Stomach (tissue), 4 donors: Measurements from ENCODE around the gene SPTSSA.

ENCODE experiments used
- EP300 ChIP-seq: sonication (generic); formaldehyde crosslinking; IDR thresholded peaks from one replicate; pipeline ENCODE4 v1.6.1; 2017; ENCODE audit warnings: antibody characterized with exemption
- POLR2A ChIP-seq, 4 donors: fragments of 450-650 bp; IDR thresholded peaks; one replicate each; pipeline ENCODE4 v1.6.1; 2016; ENCODE audit warnings: antibody characterized with exemption in 4 of 4, control low read depth in 2 of 4, mild to moderate bottlenecking in 1 of 4, moderate library complexity in 1 of 4
- TF ChIP-seq, protein P1 (sequence below), 7 experiments: fragments of 450-650 bp in 4 of 7; fragments of 200-600 bp in 3 of 7; sonication (generic) in 3 of 7; IDR thresholded peaks; one replicate each; pipeline ENCODE4 v1.5.1; 2016 to 2019; ENCODE audit warnings: antibody characterized with exemption in 7 of 7, control low read depth in 2 of 7, mild to moderate bottlenecking in 1 of 7

DNA sequence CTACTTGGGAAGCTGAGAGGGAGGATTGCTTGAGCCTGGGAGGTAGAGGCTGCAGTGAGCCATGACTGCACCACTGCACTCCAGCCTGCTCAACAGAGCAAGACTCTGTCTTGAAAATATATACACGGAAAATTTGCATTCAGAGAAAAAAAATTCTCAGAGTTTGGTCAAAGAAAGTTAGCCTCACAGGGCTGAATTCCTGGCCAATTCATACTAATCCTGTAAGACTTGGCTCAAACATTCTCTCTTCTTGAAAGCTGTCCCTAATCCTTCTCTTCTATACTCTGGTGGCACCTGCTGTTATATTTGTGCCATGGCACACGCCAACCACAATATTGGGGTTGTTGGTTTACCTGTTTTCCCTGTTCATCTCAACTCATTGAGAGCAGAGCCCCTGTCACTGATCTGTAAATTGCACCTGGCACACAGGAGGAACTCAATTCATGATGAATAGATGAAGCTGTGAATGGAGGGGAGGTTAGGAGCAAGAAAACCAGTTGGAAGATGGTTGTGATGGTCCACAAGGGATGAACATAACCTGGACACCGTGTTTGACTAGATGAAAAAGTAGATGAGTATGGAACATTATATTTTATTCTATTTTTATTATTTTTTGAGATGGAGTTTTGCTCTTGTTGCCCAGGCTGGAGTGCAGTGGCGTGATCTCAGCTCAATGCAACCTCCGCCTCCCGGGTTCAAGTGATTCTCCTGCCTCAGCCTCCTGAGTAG is 36.8 kb upstream of the SPTSSA start:
- TF ChIP-seq, protein P1, sequence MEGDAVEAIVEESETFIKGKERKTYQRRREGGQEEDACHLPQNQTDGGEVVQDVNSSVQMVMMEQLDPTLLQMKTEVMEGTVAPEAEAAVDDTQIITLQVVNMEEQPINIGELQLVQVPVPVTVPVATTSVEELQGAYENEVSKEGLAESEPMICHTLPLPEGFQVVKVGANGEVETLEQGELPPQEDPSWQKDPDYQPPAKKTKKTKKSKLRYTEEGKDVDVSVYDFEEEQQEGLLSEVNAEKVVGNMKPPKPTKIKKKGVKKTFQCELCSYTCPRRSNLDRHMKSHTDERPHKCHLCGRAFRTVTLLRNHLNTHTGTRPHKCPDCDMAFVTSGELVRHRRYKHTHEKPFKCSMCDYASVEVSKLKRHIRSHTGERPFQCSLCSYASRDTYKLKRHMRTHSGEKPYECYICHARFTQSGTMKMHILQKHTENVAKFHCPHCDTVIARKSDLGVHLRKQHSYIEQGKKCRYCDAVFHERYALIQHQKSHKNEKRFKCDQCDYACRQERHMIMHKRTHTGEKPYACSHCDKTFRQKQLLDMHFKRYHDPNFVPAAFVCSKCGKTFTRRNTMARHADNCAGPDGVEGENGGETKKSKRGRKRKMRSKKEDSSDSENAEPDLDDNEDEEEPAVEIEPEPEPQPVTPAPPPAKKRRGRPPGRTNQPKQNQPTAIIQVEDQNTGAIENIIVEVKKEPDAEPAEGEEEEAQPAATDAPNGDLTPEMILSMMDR (IDR thresholded peaks at IDR 0.05): peak in 5 of 7 experiments; percentile 37 to 83 (median 60)
- TF ChIP-seq POLR2A (IDR thresholded peaks at IDR 0.05) (no peak), EP300 (no peak)
